ENCODE results near the gene TBCC.

- TF ChIP-seq CTCF (conservative IDR thresholded peaks at IDR 0.05; ENCODE audit: low read length) (no peak), EZH2phosphoT487 (IDR thresholded peaks at IDR 0.05; ENCODE audit: borderline replicate concordance, low read depth, low read length) (no peak)
These were observed 8.9 kb upstream of the TBCC start for GRCh38 chr6:42754759-42755158.

Measured in OCI-LY7 (cell line).